Measurements from ENCODE around the gene STRA8.

DNA sequence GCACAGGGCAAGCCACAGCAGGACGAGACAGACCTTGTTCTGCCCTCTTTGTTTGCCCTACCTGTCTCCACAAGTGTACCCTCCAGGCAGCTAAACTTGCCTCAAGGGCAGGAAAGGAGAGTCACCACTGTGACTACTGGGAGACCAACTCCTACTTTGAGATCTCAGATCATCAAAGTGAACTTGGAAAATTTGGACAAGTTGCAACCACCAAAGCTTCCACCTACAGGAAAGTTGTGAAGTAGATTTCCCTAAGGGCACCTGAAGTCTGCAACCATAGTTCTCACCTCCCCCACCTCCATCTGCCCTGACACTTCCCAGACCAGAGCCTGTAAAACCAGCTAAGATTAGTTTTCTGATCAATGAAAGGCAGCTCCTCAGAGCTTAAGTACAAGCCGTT is 19.8 kb upstream of the STRA8 start:
- no peak for TF ChIP-seq EZH2phosphoT487 (IDR thresholded peaks at IDR 0.05; ENCODE audit: borderline replicate concordance, low read length)
- TF ChIP-seq EZH2 (IDR thresholded peaks at IDR 0.05; ENCODE audit: low read length, unreplicated experiment): no peak
- TF ChIP-seq, protein P1, sequence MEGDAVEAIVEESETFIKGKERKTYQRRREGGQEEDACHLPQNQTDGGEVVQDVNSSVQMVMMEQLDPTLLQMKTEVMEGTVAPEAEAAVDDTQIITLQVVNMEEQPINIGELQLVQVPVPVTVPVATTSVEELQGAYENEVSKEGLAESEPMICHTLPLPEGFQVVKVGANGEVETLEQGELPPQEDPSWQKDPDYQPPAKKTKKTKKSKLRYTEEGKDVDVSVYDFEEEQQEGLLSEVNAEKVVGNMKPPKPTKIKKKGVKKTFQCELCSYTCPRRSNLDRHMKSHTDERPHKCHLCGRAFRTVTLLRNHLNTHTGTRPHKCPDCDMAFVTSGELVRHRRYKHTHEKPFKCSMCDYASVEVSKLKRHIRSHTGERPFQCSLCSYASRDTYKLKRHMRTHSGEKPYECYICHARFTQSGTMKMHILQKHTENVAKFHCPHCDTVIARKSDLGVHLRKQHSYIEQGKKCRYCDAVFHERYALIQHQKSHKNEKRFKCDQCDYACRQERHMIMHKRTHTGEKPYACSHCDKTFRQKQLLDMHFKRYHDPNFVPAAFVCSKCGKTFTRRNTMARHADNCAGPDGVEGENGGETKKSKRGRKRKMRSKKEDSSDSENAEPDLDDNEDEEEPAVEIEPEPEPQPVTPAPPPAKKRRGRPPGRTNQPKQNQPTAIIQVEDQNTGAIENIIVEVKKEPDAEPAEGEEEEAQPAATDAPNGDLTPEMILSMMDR (conservative IDR thresholded peaks at IDR 0.05; ENCODE audit: low read depth, low read length): no peak

Measured in PC-3 (cell line).